ENCODE results near the gene FZD4.

Gene FZD4

GRCh38 chr11:86955361-86956120 is at the start of gene FZD4 (continued):
- TF ChIP-seq ZNF518A (tag by site-specific recombination; conservative IDR thresholded peaks at IDR 0.05; ENCODE audit: low read depth) (no peak), IKZF3 (tag by site-specific recombination; IDR thresholded peaks at IDR 0.05) (no peak), TCF7L2 (IDR thresholded peaks at IDR 0.05; ENCODE audit: borderline replicate concordance, low read depth, low read length) (no peak), AEBP2 (tag by site-specific recombination; IDR thresholded peaks at IDR 0.05; ENCODE audit: borderline replicate concordance) (no peak), YY2 (tag by site-specific recombination; IDR thresholded peaks at IDR 0.05) (no peak), PRDM10 (tag by site-specific recombination; IDR thresholded peaks at IDR 0.05) (no peak), ZNF571 (tag by site-specific recombination; IDR thresholded peaks at IDR 0.05) (no peak), PRDM6 (tag by site-specific recombination; IDR thresholded peaks at IDR 0.05) (no peak), PBX3 (CRISPR knock-in tag; IDR thresholded peaks at IDR 0.05) (peak; percentile 94), ZNF654 (tag by site-specific recombination; IDR thresholded peaks at IDR 0.05; ENCODE audit: low read depth) (no peak), ZNF10 (tag by site-specific recombination; IDR thresholded peaks at IDR 0.05) (no peak), ZNF37A (tag by site-specific recombination; IDR thresholded peaks at IDR 0.05) (no peak), ZBTB17 (tag by site-specific recombination; IDR thresholded peaks at IDR 0.05) (peak; percentile 63; the same call in 1 of the 2 replicates), PRDM2 (tag by site-specific recombination; IDR thresholded peaks at IDR 0.05; ENCODE audit: borderline replicate concordance) (no peak), ZSCAN30 (tag by site-specific recombination; IDR thresholded peaks at IDR 0.05) (no peak; the same call in 1 of the 2 replicates), ZNF624 (tag by site-specific recombination; IDR thresholded peaks at IDR 0.05) (no peak), ZNF341 (tag by site-specific recombination; IDR thresholded peaks at IDR 0.05; ENCODE audit: low read depth) (peak; percentile 68), KLF16 (tag by site-specific recombination; IDR thresholded peaks at IDR 0.05) (no peak), ZNF223 (tag by site-specific recombination; IDR thresholded peaks at IDR 0.05) (no peak), ZNF175 (tag by site-specific recombination; IDR thresholded peaks at IDR 0.05) (no peak)

Data from HEK293 (cell line).